Measurements from ENCODE around the gene ALCAM.

- TF ChIP-seq CTCF (IDR thresholded peaks at IDR 0.05) = no peak
- TF ChIP-seq POLR2AphosphoS5 (IDR thresholded peaks at IDR 0.05; ENCODE audit: low read depth, low read length) = no peak
Observed at GRCh38 chr3:105430455-105430854, 63.7 kb downstream of the ALCAM start.

All from Panc1 (cell line).